Measurements from ENCODE around the gene ZNF670. TPM values are rescaled to one million over a fixed set of nuclear protein-coding genes. Genes with fewer than 3 reads are reported as not detected.

The ZNF670 gene
- total RNA-seq, 1 experiment from 2014 or later = 6.0 TPM

DNA sequence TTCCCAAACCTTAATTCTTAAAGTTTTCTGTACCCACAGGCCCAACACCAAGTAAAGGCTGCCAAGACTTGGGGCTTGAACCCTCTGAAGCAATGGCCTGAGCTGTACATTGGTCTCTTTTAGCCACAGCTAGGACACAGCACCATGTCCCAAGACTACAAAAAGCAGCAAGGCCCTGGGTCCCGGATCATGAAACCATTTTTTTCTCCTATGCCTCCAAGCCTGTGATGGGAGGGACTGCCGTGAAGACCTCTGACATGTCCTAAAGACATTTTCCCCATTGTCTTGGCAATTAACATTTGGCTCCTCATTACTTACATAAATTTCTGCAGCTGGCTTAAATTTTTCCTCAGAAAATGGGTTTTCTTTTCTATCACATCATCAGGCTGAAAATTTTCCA lies 30.9 kb downstream of the ZNF670 start:
- Mint-ChIP-seq H3K4me3 (ENCODE audit: unreplicated experiment) (no peak overlapping the region), H3K4me1 (ENCODE audit: low read depth, unreplicated experiment) (no peaks in the 10 kb centered on the region), H3K36me3 (ENCODE audit: insufficient read depth, unreplicated experiment) (peaks cover 10% of the 10 kb centered on the region), H3K9me3 (ENCODE audit: unreplicated experiment) (peaks cover 58% of the 10 kb centered on the region), H3K27me3 (ENCODE audit: insufficient read depth, unreplicated experiment) (no peaks in the 10 kb centered on the region), H3K27ac (ENCODE audit: unreplicated experiment) (no peak overlapping the region)
- no TSS peak for BruUV-seq (replicated peaks)
- ChIA-PET POLR2A (no interaction called here), CTCF (no interaction called here)
- Histone ChIP-seq H3K4me1 (no peaks in the 10 kb centered on the region), H3K9me3 (peaks cover 47% of the 10 kb centered on the region), H3K4me3 (ENCODE audit: low read depth, low read length) (no peak overlapping the region), H3K27me3 (replicated peaks; ENCODE audit: control insufficient read depth, insufficient read depth, low read length) (no peaks in the 10 kb centered on the region), H3K36me3 (ENCODE audit: control insufficient read depth, insufficient read depth, low read length) (no peaks in the 10 kb centered on the region)
- TF ChIP-seq, protein P1, sequence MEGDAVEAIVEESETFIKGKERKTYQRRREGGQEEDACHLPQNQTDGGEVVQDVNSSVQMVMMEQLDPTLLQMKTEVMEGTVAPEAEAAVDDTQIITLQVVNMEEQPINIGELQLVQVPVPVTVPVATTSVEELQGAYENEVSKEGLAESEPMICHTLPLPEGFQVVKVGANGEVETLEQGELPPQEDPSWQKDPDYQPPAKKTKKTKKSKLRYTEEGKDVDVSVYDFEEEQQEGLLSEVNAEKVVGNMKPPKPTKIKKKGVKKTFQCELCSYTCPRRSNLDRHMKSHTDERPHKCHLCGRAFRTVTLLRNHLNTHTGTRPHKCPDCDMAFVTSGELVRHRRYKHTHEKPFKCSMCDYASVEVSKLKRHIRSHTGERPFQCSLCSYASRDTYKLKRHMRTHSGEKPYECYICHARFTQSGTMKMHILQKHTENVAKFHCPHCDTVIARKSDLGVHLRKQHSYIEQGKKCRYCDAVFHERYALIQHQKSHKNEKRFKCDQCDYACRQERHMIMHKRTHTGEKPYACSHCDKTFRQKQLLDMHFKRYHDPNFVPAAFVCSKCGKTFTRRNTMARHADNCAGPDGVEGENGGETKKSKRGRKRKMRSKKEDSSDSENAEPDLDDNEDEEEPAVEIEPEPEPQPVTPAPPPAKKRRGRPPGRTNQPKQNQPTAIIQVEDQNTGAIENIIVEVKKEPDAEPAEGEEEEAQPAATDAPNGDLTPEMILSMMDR (IDR thresholded peaks at IDR 0.05; ENCODE audit: insufficient read depth in 1 of 2, low read depth in 1 of 2, low read length in 1 of 2, severe bottlenecking in 1 of 2, unreplicated experiment in 1 of 2) = no peak
- intact Hi-C loops (cut with micrococcal nuclease; ENCODE audit: unreplicated experiment) = no loop called here
- DNase-seq = no peak

GRCh38 chr1:247047260-247047659 lies 31.4 kb downstream of the ZNF670 start:
- Histone ChIP-seq H3K27me3 (replicated peaks; ENCODE audit: control insufficient read depth, insufficient read depth, low read length) (no peaks in the 10 kb centered on the region), H3K4me3 (ENCODE audit: low read depth, low read length) (no peak overlapping the region), H3K4me1 (no peaks in the 10 kb centered on the region), H3K9me3 (peaks cover 45% of the 10 kb centered on the region), H3K36me3 (ENCODE audit: control insufficient read depth, insufficient read depth, low read length) (no peaks in the 10 kb centered on the region)
- CTCF ChIA-PET = no interaction called here
- Mint-ChIP-seq H3K36me3 (ENCODE audit: insufficient read depth, unreplicated experiment) (peaks cover 10% of the 10 kb centered on the region), H3K27ac (ENCODE audit: unreplicated experiment) (no peak overlapping the region), H3K9me3 (ENCODE audit: unreplicated experiment) (peaks cover 62% of the 10 kb centered on the region), H3K4me3 (ENCODE audit: unreplicated experiment) (no peak overlapping the region), H3K4me1 (ENCODE audit: low read depth, unreplicated experiment) (no peaks in the 10 kb centered on the region), H3K27me3 (ENCODE audit: insufficient read depth, unreplicated experiment) (no peaks in the 10 kb centered on the region)
- intact Hi-C loops (cut with micrococcal nuclease; ENCODE audit: unreplicated experiment) = no loop called here
- POLR2A ChIA-PET = no interaction called here
- BruUV-seq (replicated peaks) = no TSS peak
- TF ChIP-seq, protein P1 (IDR thresholded peaks at IDR 0.05; ENCODE audit: insufficient read depth in 1 of 2, low read depth in 1 of 2, low read length in 1 of 2, severe bottlenecking in 1 of 2, unreplicated experiment in 1 of 2) = no peak
- DNase-seq = no peak

- Mint-ChIP-seq H3K27me3 (ENCODE audit: insufficient read depth, unreplicated experiment) (no peaks in the 10 kb centered on the region), H3K4me3 (ENCODE audit: unreplicated experiment) (no peak overlapping the region), H3K36me3 (ENCODE audit: insufficient read depth, unreplicated experiment) (peaks cover 7% of the 10 kb centered on the region), H3K4me1 (ENCODE audit: low read depth, unreplicated experiment) (no peaks in the 10 kb centered on the region), H3K27ac (ENCODE audit: unreplicated experiment) (no peak overlapping the region), H3K9me3 (ENCODE audit: unreplicated experiment) (peaks cover 47% of the 10 kb centered on the region)
- H3K4me1 ChIP-seq = no peaks in the 10 kb centered on the region
- POLR2A ChIA-PET = no interaction called here
- no peaks in the 10 kb centered on the region for H3K27me3 ChIP-seq (replicated peaks; ENCODE audit: control insufficient read depth, insufficient read depth, low read length)
- TF ChIP-seq, protein P1 (IDR thresholded peaks at IDR 0.05; ENCODE audit: insufficient read depth in 1 of 2, low read depth in 1 of 2, low read length in 1 of 2, severe bottlenecking in 1 of 2, unreplicated experiment in 1 of 2) = no peak
- DNase-seq = no peak
- H3K36me3 ChIP-seq (ENCODE audit: control insufficient read depth, insufficient read depth, low read length) = no peaks in the 10 kb centered on the region; the same call in 1 of the 2 replicates
- peaks cover 46% of the 10 kb centered on the region for H3K9me3 ChIP-seq
- no peak overlapping the region for H3K4me3 ChIP-seq (ENCODE audit: low read depth, low read length)
- intact Hi-C loops (cut with micrococcal nuclease; ENCODE audit: unreplicated experiment) = no loop called here
- CTCF ChIA-PET = no interaction called here
- BruUV-seq (replicated peaks) = no TSS peak
These were observed 35.2 kb downstream of the ZNF670 start for GRCh38 chr1:247043406-247043805.
